C4-2B (cell line): ENCODE results near the gene ZNF287.

Experiments
- CTCF ChIP-seq: fragments of 450-650 bp; conservative IDR thresholded peaks from 2 replicates; pipeline ENCODE4 v1.5.1; 2017; ENCODE audit warnings: mild to moderate bottlenecking
- ZFX ChIP-seq: fragments of 450-650 bp; IDR thresholded peaks from 2 replicates; pipeline ENCODE4 v1.6.1; 2017

DNA sequence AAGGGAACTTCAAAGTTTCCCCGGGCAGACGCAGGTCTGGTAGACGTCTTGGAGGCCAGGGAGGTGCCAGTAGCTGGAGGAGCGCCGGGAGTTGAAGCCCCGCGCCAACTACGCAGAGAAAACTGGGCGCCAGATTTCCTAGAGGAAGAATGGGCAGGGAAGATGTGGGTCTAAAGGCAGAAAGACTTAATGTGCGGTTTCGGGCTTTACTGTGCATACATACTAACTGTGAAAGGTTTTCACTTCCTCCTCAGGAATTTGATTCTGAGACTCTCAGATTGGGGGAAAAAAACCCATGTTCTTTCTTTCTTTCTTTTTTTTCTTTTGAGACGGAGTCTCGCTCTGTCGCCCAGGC, 331 bp upstream of the ZNF287 start:
- no peak for TF ChIP-seq CTCF
- TF ChIP-seq ZFX: no peak
